SK-N-SH treated with all-trans-retinoic acid at 6 μM for 48 hours (cell line): ENCODE data around the gene VARS1.

ENCODE experiments used
- ATAC-seq: fragments of 200-7000 bp; cut with Tn5 transposase; 3 replicates; pipeline ENCODE4 v1.9.1; 2020; ENCODE audit warnings: mild to moderate bottlenecking, moderate library complexity
- ARNTL ChIP-seq: fragments of 450-650 bp; formaldehyde crosslinking; IDR thresholded peaks from 2 replicates; pipeline ENCODE4 v1.5.0; 2020; ENCODE audit warnings: low read depth, mild to moderate bottlenecking, moderate library complexity, borderline replicate concordance
- BACH2 ChIP-seq: fragments of 250-450 bp; sonication (Bioruptor Pico); IDR thresholded peaks from 2 replicates; pipeline ENCODE4 v1.9.0; 2021; ENCODE audit warnings: mild to moderate bottlenecking, borderline replicate concordance
- CREB5 ChIP-seq: fragments of 250-450 bp; sonication (Bioruptor Pico); IDR thresholded peaks from 2 replicates; pipeline ENCODE4 v1.5.1; 2020; ENCODE audit warnings: low read depth, mild to moderate bottlenecking, moderate library complexity
- CSDC2 ChIP-seq: fragments of 250-450 bp; sonication (Bioruptor Pico); IDR thresholded peaks from 2 replicates; pipeline ENCODE4 v1.5.0; 2020; ENCODE audit warnings: mild to moderate bottlenecking, moderate library complexity
- CSRNP3 ChIP-seq: fragments of 250-450 bp; sonication (Bioruptor Pico); IDR thresholded peaks from 2 replicates; pipeline ENCODE4 v1.5.1; 2021; ENCODE audit warnings: mild to moderate bottlenecking, moderate library complexity
- ESRRG ChIP-seq: fragments of 250-450 bp; sonication (Bioruptor Pico); IDR thresholded peaks from 2 replicates; pipeline ENCODE4 v1.6.1; 2021; ENCODE audit warnings: mild to moderate bottlenecking
- ISL1 ChIP-seq: fragments of 250-450 bp; sonication (Bioruptor Pico); IDR thresholded peaks from 2 replicates; pipeline ENCODE4 v2.1.2; 2022; ENCODE audit warnings: mild to moderate bottlenecking, moderate library complexity
- OSR1 ChIP-seq: fragments of 250-450 bp; sonication (Bioruptor Pico); IDR thresholded peaks from 2 replicates; pipeline ENCODE4 v1.8.0; 2022; ENCODE audit warnings: moderate library complexity, mild to moderate bottlenecking, inconsistent platforms
- PATZ1 ChIP-seq: fragments of 250-450 bp; sonication (Bioruptor Pico); IDR thresholded peaks from 2 replicates; pipeline ENCODE4 v1.8.0; 2020; ENCODE audit warnings: mild to moderate bottlenecking, moderate library complexity, borderline replicate concordance
- POU6F1 ChIP-seq: fragments of 250-450 bp; sonication (Bioruptor Pico); IDR thresholded peaks from 2 replicates; pipeline ENCODE4 v1.8.0; 2021; ENCODE audit warnings: low read depth, mild to moderate bottlenecking, moderate library complexity, borderline replicate concordance
- PPARA ChIP-seq: fragments of 250-450 bp; sonication (Bioruptor Pico); IDR thresholded peaks from 2 replicates; pipeline ENCODE4 v1.5.0; 2020; ENCODE audit warnings: mild to moderate bottlenecking, borderline replicate concordance
- RARB ChIP-seq: fragments of 250-450 bp; sonication (Bioruptor Pico); IDR thresholded peaks from 2 replicates; pipeline ENCODE4 v1.8.0; 2021; ENCODE audit warnings: mild to moderate bottlenecking, moderate library complexity
- SNAI2 ChIP-seq: fragments of 250-450 bp; sonication (Bioruptor Pico); IDR thresholded peaks from 2 replicates; pipeline ENCODE4 v1.5.0; 2020; ENCODE audit warnings: mild to moderate bottlenecking, moderate library complexity
- TCF4 ChIP-seq: fragments of 250-450 bp; sonication (Bioruptor Pico); IDR thresholded peaks from 2 replicates; pipeline ENCODE4 v1.8.0; 2021; ENCODE audit warnings: mild to moderate bottlenecking, moderate library complexity, borderline replicate concordance
- TOX ChIP-seq: fragments of 250-450 bp; sonication (Bioruptor Pico); IDR thresholded peaks from 2 replicates; pipeline ENCODE4 v1.8.0; 2021; ENCODE audit warnings: mild to moderate bottlenecking, moderate library complexity, borderline replicate concordance
- TSHZ2 ChIP-seq: fragments of 250-450 bp; sonication (Bioruptor Pico); IDR thresholded peaks from 2 replicates; pipeline ENCODE4 v1.5.0; 2020; ENCODE audit warnings: mild to moderate bottlenecking, moderate library complexity
- ZC3H10 ChIP-seq: fragments of 250-450 bp; sonication (Bioruptor Pico); IDR thresholded peaks from 2 replicates; pipeline ENCODE4 v1.5.1; 2021; ENCODE audit warnings: mild to moderate bottlenecking, moderate library complexity
- ZFP30 ChIP-seq: fragments of 450-650 bp; formaldehyde crosslinking; IDR thresholded peaks from 2 replicates; pipeline ENCODE4 v1.5.0; 2022; ENCODE audit warnings: mild to moderate bottlenecking, moderate library complexity
- ZNF565 ChIP-seq: fragments of 450-650 bp; formaldehyde crosslinking; conservative IDR thresholded peaks from 2 replicates; pipeline ENCODE4 v1.5.0; 2020; ENCODE audit warnings: low read depth, mild to moderate bottlenecking, moderate library complexity
- ZNF70 ChIP-seq: fragments of 450-650 bp; formaldehyde crosslinking; IDR thresholded peaks from 2 replicates; pipeline ENCODE4 v1.5.0; 2020; ENCODE audit warnings: mild to moderate bottlenecking, moderate library complexity
- ZNF8 ChIP-seq: fragments of 450-650 bp; formaldehyde crosslinking; IDR thresholded peaks from 2 replicates; pipeline ENCODE4 v1.5.0; 2020; ENCODE audit warnings: mild to moderate bottlenecking, moderate library complexity

VARS1 gene

GRCh38 chr6:31814677-31815024, 19.1 kb upstream of the VARS1 start (continued):
- TF ChIP-seq PATZ1 (CRISPR knock-in tag) = no peak
- no peak for TF ChIP-seq RARB (CRISPR knock-in tag)
- TF ChIP-seq CSDC2 = no peak
- no peak for TF ChIP-seq ZNF70 (CRISPR knock-in tag)
- TF ChIP-seq TCF4 (CRISPR knock-in tag) = no peak
- TF ChIP-seq CSRNP3 = no peak
- no peak for TF ChIP-seq ISL1 (CRISPR knock-in tag)
- no peak for TF ChIP-seq BACH2 (CRISPR knock-in tag)

- TF ChIP-seq ESRRG (no peak), BACH2 (CRISPR knock-in tag) (no peak), PATZ1 (CRISPR knock-in tag) (no peak), SNAI2 (CRISPR knock-in tag) (no peak), ZFP30 (no peak), RARB (CRISPR knock-in tag) (no peak), ZNF8 (CRISPR knock-in tag) (no peak), POU6F1 (CRISPR knock-in tag) (no peak), OSR1 (CRISPR knock-in tag) (no peak), ZC3H10 (CRISPR knock-in tag) (no peak), ZNF565 (CRISPR knock-in tag) (no peak), TOX (CRISPR knock-in tag) (no peak), TCF4 (CRISPR knock-in tag) (no peak), CREB5 (CRISPR knock-in tag) (no peak), ISL1 (CRISPR knock-in tag) (no peak), ZNF70 (CRISPR knock-in tag) (no peak), PPARA (CRISPR knock-in tag) (no peak), ARNTL (no peak), TSHZ2 (CRISPR knock-in tag) (no peak)
- no peak for ATAC-seq
These were observed 17.9 kb upstream of the VARS1 start for GRCh38 chr6:31813465-31813849.
